Neural cell (in vitro differentiated cells): ENCODE results near the gene ZDBF2.

Source experiments
- EP300 ChIP-seq: fragments of 450-650 bp; conservative IDR thresholded peaks from 2 replicates; pipeline ENCODE4 v1.6.1; 2014; ENCODE audit warnings: antibody characterized with exemption, mild to moderate bottlenecking, moderate library complexity; ENCODE audit not compliant: poor library complexity, severe bottlenecking
- EZH2 ChIP-seq: fragments of 200-600, 300-800 bp; shearing (Covaris generic), sonication (generic); IDR thresholded peaks from 2 replicates; pipeline ENCODE4 v1.6.1; 2014; ENCODE audit warnings: antibody characterized with exemption, low read length, borderline replicate concordance, mild to moderate bottlenecking; ENCODE audit not compliant: insufficient read depth, poor library complexity, severe bottlenecking
- MXI1 ChIP-seq: fragments of 450-650 bp; conservative IDR thresholded peaks from 2 replicates; pipeline ENCODE4 v1.6.1; 2014; ENCODE audit warnings: antibody characterized with exemption, mild to moderate bottlenecking; ENCODE audit not compliant: poor library complexity, severe bottlenecking
- RAD21 ChIP-seq: fragments of 450-650 bp; conservative IDR thresholded peaks from 2 replicates; pipeline ENCODE4 v1.6.1; 2014; ENCODE audit warnings: antibody characterized with exemption, mild to moderate bottlenecking, moderate library complexity
- SMC3 ChIP-seq: fragments of 450-650 bp; conservative IDR thresholded peaks from 2 replicates; pipeline ENCODE4 v1.6.1; 2014; ENCODE audit warnings: antibody characterized with exemption, mild to moderate bottlenecking, moderate library complexity; ENCODE audit not compliant: poor library complexity
- TF ChIP-seq, protein P1 (sequence below): fragments of 450-650 bp; IDR thresholded peaks from 2 replicates; pipeline ENCODE4 v1.5.1; 2014; ENCODE audit warnings: antibody characterized with exemption, mild to moderate bottlenecking, moderate library complexity; ENCODE audit not compliant: poor library complexity, severe bottlenecking

DNA sequence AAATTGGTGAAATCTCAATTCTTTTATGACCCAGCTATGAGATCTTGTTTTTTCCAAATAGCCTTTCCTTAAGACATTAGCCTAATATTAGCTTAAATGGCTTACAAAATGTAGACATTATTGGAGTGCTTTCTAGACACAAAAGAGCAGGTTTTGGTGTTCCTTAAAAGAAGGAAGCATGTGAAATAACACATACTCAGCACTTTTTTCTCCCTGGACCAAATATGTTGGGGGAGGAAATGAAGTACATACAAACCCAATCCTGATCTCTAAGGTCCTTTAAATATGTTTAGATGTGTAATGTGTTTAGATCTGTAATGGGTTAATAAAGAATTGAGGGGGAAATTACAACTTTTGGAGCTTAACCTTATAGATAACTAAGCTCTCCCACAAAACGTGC is 3.4 kb upstream of the ZDBF2 start:
- TF ChIP-seq RAD21 (no peak), MXI1 (no peak), EP300 (no peak), SMC3 (no peak), EZH2 (no peak)
- TF ChIP-seq, protein P1, sequence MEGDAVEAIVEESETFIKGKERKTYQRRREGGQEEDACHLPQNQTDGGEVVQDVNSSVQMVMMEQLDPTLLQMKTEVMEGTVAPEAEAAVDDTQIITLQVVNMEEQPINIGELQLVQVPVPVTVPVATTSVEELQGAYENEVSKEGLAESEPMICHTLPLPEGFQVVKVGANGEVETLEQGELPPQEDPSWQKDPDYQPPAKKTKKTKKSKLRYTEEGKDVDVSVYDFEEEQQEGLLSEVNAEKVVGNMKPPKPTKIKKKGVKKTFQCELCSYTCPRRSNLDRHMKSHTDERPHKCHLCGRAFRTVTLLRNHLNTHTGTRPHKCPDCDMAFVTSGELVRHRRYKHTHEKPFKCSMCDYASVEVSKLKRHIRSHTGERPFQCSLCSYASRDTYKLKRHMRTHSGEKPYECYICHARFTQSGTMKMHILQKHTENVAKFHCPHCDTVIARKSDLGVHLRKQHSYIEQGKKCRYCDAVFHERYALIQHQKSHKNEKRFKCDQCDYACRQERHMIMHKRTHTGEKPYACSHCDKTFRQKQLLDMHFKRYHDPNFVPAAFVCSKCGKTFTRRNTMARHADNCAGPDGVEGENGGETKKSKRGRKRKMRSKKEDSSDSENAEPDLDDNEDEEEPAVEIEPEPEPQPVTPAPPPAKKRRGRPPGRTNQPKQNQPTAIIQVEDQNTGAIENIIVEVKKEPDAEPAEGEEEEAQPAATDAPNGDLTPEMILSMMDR = no peak
